HG03432 (cell line): ENCODE data around the gene EFL1.
A peak's percentile ranks its signal among the peaks of the same experiment; 100 is the strongest.
"Not testable (repeated sequence)": the region's sequence is repeated elsewhere in the genome, so short reads cannot be mapped to it uniquely, and the experiment has no call there.

Source experiments
- ATAC-seq: cut with Tn5 transposase; IDR thresholded peaks from one replicate; pipeline ENCODE4 v1.9.1; 2021; ENCODE audit warnings: mild to moderate bottlenecking, moderate library complexity; ENCODE audit not compliant: unreplicated experiment

EFL1 gene

DNA sequence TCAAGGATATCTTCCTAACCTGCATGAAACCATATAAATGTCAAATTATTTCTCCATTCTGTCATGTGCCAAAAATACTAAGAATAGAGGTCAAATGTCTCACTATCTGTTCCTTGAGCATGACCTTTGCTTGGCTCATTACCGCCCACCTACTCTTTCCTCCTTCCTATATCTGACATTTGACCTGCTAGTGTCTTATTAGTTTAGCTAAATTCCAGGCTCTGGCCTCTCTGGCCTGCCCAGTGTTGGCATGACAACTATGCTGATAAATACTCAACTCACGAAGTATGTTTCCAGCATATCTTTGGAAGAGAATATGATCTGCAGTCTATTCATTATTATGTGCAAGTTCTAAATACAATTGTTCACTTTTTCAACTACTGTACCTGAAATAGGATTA is 58.0 kb downstream of the EFL1 start:
- not testable (repeated sequence) for ATAC-seq

DNA sequence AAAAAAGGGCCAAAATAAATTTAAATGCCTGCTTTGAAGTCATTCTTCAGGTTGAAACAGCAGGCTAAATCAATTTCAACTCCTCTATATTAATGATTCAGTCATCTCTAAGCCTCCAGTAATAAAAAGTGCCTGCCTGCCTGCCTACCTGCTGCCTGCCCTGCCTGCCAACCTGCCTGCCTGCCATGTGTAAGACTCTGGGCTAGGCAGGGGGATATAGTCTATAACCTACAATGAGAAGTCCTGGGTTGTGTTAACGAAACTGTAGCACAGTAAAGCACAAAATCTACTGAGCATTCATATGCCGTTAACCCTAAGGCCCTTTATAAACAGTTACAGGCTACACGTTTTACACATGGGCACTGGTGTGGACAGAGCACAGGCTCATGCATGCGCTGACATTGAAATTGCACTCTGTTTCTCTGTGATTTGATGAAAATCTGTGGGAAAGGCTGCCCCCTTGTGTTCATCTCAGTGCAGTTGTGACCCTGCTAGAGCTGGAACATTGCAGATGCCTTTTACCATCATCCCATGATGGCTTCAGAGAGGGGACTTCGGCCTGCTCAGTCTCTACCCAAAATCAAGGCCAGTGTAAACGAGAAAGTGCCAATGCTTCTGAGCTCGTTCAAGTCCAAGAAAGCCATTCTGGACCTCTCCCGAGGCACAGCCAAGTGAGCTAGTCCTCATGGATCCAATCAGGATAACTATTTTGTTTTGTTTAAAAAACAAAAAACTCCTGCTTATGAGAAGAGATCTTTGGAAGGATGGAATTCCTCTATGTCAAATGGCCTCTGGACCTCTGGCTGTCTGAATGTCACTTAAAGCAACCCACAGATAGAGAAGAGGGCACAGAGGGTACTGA is 64.6 kb downstream of the EFL1 start:
- ATAC-seq = peak; percentile 93

DNA sequence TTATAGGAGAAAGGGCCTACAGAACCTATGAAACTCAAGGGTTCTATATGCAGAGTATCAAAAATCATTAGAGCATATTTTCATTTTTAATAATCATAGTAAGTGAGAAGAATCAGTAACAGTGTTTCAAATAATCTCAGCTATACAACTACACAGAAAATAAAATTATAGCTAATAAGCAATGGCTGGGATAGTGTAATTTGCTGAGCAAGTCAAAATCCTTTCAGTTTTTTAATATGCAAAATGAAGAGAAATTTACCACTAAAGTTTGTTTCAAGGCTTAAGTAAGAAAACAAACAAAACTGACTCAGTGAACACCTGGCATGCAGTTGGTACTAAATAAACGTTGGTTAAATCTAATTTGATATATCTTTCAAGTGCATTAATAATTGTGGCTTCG is 66.2 kb downstream of the EFL1 start:
- ATAC-seq = no peak

DNA sequence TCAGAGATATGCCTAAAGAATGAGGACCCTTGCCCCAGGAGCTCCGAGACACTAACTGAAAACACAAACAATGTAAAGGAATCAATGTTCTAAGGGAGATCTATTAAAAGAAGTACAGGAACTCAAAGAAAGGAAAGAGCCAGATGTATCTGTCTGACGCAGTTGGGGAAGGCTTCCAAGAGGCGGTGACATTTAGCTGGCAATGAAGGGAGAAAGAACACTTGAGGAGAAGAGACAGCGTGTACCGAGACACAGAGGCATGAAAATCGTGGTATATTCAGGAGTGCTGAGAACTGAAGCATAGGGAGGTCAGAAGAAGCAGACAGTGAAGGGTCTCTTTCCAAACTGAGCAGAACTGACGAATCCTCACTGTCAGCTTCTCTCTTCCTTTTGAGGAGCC is 66.7 kb downstream of the EFL1 start:
- ATAC-seq = not testable (repeated sequence)

DNA sequence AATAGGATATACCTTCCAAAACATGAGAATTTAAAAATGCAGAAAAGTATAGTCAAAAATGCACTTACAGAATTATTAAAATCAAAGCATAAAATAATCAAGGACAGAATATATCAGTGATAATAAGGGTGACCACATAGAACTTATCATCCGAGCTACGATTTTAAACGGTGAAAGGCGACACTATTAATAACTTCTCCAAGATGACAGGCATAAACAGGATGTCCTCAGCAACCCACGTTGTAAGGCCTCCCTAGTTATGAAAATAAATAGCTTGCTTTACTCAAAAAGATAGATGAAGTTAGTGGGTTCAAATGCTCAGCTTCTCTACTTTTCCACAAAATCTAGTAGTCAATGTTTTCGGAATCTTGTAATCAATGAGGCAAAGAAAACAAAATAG is 68.0 kb downstream of the EFL1 start:
- ATAC-seq = not testable (repeated sequence)

DNA sequence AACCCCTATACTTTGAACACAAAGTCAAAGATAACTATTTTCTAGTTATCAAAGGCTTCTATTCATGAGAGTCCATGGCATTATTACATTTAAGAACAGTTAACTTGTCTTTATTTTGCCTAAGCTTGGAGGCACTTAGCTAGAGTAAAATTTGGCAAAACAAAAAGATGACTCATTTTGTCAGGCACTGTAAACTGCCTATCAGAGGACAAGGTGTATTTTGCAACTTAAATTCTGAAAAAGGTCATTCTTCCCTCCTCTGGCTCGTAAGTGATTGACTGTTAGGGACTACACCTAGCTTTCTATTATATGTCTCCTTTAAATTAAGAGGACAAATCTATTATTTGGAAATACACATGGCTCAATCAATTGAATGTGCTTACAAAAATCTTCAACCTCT is 69.1 kb downstream of the EFL1 start:
- ATAC-seq = not testable (repeated sequence)

DNA sequence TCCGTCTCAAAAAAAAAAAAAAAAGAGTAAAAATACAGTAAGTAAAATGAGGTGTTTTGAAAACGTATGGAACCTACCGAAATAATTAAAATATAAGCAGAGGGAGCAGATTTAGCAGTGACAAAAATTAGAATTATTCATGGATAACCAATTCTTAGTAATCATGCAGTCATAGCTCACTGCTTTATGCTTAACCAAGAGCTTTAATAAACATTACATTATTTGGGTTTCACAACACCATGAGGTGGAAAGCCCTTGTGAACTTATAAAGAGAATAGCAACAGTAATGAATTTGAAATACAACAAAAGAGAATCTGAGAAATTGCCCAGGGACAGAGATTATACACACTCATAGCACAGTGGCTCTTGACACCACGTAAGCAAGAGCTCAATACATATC is 70.1 kb downstream of the EFL1 start:
- ATAC-seq = not testable (repeated sequence)

DNA sequence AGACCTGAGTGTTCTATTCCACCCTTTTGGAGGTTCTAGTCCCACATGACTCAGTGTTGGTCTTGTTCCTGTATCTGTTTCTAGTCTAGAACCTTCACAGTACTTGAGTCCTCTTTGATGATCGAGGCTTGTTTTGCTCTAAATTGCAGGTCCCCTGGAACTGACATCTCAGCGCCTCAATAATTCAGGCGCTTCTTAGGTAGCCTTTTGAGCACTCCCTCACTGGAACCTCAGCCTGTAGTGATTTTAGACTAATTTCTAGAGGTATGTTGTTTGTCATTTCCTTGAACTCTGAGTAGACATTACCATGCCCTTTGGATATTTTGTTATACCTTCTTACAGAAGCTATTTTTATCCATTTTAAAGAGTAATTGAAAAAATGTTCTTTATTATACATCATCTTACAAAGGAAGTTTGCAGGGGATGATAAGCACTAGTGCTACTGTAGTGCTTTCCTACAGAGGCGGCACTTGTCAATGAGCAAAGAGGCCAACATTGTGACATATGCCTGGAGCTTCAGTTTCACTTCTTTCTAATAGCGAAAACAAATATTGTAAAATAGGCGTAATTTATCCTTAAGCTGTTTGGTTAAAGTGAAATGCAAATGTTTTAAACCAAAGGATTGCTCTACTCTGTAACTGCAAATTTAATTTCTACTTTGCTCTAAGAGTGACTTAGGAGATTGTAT is 75.7 kb downstream of the EFL1 start:
- peak; percentile 68 for ATAC-seq

DNA sequence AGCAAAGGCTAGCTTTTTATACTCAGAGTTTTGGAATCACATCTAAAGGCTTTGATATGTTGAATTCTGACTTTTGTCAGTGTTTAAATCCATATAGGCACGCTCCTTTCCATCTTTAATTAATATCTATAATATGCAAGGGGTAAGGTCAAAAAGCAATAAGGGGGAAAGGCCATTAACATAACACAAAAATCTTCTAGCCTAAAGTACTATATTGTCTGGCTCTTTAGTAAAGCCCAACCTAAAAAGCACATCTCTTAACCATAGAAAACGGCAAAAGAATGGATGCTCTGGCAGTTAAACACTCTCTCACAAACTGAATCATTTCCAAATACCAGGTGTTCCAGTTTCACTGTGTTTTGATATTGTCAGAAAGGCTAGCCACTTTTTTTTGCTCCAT is 76.4 kb downstream of the EFL1 start:
- ATAC-seq = no peak

DNA sequence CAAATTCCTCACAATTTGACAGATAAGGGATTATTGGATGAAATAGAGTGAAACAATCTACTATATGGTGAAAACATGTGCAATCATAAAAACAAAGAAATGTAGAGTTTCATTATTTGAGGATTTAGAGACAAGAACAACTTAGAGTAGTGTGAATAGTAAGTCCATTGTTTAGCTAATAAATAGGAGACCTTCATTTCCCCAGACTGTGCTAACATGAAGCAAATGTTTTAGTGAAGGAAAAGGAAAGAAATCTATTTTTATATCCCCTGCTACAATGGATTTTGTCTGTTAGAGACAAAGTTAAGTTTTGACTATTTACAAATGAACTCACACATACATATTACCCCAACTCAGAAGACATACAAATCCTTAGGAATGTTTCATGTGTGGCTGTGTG is 77.8 kb downstream of the EFL1 start:
- ATAC-seq = no peak

DNA sequence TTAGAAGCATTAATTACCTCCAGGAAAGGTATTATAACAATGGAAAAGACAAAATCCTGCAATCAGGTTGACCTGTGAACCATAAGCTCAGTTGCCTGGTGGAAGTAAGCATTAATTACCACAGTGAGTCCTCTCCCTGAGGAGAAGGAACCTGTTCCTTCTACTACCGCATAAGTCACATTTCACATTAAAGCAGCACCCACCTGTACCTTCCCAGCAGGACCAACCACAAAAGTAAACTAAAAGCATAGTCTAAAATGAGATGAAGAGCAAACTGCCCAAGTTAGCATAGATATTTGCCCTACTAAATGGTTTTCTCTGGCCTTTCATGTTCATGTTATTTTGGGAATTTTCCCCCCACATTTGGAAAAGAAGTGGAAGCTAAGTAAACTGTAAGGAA is 78.2 kb downstream of the EFL1 start:
- no peak for ATAC-seq

DNA sequence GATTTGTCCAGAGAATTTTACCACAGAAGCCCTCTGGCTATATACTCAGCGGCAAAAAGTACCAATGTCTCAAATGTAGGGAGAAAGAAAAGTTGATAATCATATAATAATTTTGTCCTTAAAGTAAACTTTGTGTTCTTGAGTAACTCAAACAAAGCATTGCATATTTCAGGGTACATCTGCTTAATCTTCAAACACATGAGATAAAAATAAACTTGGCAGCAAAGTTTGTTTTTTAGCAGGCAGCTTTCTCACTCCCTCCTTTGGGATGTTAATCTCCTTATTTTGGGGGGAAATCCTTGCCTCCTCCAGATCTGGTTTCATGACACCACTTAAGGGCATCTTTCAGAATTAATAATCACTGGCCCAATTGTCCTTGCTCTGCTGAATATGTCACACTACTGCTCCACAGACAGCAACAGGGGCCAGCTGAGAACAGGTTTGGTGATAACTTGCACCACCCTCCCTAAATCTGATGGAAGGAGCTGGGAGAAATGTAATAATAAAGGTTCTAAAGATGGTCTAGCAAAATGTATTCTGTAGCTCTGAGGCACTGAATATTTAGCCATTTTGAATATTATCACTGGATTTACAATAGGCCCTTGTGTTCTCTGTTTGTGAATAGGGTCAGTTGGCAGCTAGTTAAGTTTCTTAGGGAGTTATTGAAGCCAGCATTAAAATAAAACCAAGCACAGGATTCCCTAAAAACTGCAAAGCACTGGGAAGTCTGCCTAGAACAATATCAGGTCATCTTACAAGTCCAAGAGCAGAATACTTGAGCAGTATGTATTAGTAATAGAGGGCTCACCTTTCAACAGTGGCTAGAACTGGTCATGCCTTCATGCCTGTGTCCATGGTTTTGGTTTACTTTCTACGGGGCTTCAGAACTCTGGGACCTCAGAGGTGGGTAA is 79.2 kb downstream of the EFL1 start:
- ATAC-seq = no peak

DNA sequence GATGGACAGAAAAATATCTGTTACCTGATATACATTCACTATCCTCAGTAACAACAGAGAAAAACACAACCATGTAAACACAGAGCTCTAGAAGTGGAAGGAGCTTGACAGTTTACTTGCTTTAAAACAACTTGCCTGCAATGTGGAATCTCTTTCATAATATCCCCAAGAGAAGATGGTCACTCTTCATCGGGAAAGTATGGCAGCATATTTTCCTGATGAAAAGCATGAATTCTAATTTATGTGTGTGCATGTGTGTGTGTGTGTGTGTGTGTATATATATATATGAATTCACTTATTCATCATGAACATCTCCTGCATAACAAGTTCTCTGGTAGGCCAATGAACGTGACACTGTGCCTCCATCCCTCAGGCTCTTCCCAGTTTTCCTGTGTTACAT is 81.2 kb downstream of the EFL1 start:
- ATAC-seq = no peak

DNA sequence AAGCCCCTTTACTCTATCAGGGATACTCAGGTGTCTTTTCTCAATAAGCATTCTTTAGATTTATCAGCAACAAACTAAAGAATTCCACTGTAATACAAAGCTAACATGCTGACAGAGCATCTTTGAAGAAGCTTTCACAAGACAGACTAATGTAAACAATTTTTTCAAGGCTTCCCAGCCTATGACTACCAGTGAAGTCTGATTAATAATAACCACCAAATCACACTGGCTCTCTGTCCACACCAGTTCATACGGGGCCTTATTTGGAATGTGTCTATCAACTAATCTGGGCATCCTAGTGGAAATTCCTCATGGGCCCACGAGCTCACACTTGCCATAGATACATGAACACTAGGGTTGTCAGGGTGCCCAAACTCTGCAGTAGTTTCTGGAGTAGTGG is 84.5 kb downstream of the EFL1 start:
- no peak for ATAC-seq

DNA sequence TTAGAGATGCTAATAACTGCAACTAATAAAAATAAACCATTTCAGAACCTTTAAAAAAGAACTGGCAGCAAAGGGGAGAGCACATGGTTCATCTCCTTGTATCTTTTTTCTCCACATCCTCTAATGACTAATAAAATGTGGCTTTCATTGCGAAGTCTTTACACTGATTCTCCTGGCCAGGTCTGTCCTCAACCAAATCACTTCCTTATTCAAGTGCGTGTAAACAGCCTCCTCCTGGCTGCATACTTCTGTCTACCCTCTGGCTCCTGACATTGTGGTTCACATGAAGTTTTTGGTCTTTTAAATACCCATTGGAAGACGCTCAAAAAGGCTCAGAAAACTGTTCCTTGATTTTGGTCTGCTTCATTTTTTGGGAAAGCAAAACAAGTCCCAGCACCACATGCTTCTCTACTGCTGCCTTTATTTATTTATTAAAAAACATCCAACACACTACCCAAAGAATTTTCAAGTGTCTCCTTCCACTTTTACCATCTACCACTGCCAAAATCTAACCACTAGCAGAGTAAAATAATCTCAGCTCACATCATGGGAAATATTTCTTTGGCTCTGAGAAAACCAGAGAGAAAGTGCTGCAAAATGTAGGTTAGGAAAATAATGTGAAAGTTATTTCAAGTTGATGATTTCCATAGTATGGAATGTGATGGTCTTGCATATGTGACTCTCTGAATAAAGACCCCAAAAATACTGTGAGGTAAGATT is 85.1 kb downstream of the EFL1 start:
- ATAC-seq = no peak

DNA sequence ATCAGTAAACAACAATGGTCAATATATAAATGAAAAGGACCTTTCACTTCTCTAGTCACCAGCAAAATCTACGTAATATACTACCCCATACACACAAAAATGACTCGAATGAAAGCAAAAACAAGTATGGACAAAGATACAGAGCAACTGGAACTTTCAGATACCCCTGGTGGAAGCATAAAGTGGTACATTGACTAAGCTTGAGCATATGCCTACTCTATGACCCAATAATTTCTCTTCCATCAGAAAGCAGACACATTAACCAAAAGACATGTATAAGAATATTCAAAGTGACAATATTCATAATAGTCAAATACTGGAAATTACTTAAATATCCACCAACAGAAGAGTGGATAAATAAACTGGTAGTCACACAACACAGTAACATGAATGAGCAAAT is 86.0 kb downstream of the EFL1 start:
- ATAC-seq = no peak

DNA sequence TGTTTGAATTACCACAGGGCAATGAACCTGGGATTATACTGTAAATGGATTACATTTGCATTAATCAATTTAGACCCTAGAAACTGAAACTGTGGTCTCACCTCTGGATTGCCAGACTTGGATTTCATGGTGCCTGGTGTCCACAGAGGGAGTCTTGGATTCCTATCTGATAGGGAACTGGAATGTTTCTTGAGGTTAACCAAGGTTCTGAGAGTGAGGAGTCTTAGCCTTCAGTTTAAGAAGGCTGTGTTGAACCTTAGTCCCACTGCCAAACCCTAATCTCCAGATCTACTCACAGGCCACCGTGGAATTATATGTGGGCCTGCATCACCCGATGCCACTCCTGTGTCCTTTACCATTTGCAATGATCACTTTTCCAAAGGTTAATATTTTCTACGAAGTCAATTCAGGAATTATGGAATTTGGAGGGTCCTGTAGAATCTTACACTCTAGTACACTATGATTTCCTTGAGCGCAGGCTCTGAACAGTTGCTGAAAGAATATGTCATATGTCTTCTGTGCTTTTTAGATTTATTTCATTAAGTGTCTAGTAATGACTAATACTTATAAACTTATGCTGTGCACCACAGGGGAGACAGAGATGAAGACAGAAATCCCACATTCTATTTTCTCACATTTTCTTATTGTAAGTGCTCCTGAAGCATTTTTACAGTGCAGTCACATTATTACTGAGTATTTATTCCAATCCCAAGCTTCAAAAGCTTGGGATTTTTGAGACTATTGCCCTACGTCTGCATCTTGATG is 87.9 kb downstream of the EFL1 start:
- ATAC-seq = no peak

DNA sequence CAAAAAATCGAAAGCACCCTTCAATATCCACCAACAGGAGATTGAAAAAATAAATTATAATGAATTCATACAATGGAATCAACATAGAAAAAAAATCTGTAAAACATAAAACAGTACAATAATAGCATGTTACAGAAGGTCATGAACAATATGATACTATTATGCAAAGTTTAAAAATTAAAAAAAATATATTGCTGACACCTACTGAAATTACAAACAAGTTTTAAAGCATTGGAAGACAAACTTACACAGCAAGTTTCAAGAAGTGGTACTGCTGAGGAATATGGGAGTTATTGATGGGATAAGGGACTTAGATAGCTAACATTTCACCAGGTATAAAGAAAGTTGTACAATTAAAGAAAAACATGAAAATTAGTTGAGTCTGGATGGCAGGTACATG is 89.4 kb downstream of the EFL1 start:
- no peak for ATAC-seq

DNA sequence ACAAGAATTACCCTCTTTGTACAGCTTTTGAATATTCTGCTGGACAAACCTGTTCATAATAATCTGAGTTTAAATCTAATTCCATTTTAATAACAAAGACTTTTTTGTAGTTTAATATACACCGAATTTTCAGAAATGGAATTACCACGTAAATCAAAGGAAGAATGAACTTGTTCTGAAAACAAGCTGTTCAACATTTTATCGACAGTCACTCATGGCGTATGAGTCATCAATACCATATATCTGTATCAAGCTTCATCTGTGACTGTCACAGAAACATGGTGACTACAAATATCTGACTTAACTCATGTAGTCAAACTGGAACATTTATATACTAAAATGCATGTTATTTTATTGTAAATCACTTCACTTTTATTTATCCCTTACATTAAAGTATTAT is 90.0 kb downstream of the EFL1 start:
- no peak for ATAC-seq

DNA sequence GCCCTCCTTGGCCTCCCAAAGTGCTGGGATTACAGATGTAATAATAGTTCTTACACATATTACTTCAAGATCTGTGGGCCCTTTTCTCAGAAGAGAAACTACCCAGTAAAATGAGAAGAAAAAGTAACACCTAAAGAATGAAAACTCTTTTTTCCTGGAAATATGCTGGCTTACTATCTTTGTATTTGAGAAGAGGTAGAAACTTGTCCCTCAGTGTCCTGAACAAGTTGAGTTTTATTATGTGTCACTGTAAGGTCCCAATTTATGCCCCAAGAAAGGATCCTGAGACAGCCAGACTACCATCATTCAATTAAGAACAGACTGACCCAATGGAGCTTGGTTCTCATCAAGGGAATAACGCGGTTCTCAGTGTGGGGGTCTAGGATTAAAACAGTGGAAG is 93.8 kb downstream of the EFL1 start:
- ATAC-seq = no peak
